GM12878 (cell line): ENCODE measurements around the gene DUSP14. TPM values are rescaled to one million over a fixed set of nuclear protein-coding genes. Genes with fewer than 3 reads are reported as not detected.
A peak's percentile ranks its signal among the peaks of the same experiment; 100 is the strongest.

Source experiments
- ATAC-seq: fragments of 200-7000 bp; cut with Tn5 transposase; 3 replicates; pipeline ENCODE4 v1.9.1; 2020; ENCODE audit warnings: mild to moderate bottlenecking, moderate library complexity
- BruUV-seq: library from RNA; stranded (reverse); fragments of 400-500 nt; replicated peaks from 2 replicates; lab custom pipeline; 2021; lab: Mats Ljungman, UMichigan
- CTCF ChIA-PET: fragments of 300-600 bp; sonication (Branson Sonifier 250); formaldehyde crosslinking; extraction: SDS; loops from one replicate; lab custom pipeline; 2021; ENCODE audit warnings: inconsistent platforms; lab: Yijun Ruan, JAX
- POLR2A ChIA-PET: fragments of 350-600 bp; formaldehyde crosslinking; extraction: SDS; loops from one replicate; lab custom pipeline; 2021; ENCODE audit warnings: inconsistent platforms; lab: Charles Lee
- RAD21 ChIA-PET: fragments of 300-600 bp; sonication (Branson Sonifier 250); formaldehyde crosslinking; loops from one replicate; lab custom pipeline; 2023; ENCODE audit warnings: antibody characterized with exemption; ENCODE audit not compliant: unreplicated experiment; lab: Charles Lee
- SMC1A ChIA-PET: fragments of 300-600 bp; sonication (Branson Sonifier 250); formaldehyde crosslinking; loops from one replicate; lab custom pipeline; 2023; ENCODE audit not compliant: unreplicated experiment, uncharacterized antibody; lab: Charles Lee
- DNase-seq: peaks from one replicate; pipeline ENCODE4 v3.0.0-alpha.2; 2011; ENCODE audit warnings: low read depth, low spot score
- FAIRE-seq: peaks from 3 replicates; lab custom pipeline; 2011; peaks lifted over from hg19 to GRCh38; lab: Jason Lieb, UNC
- H2AFZ ChIP-seq: 2 replicates; pipeline ENCODE4 v1.6.0; 2011; ENCODE audit warnings: low read depth, low read length, control low read depth; ENCODE audit not compliant: control insufficient read depth
- H3K27ac ChIP-seq: 2 replicates; pipeline ENCODE4 v1.5.1; 2011; ENCODE audit warnings: control low read depth; ENCODE audit not compliant: control insufficient read depth, insufficient read depth
- H3K27me3 ChIP-seq, 2 experiments: replicated peaks in 1 of 2; 2 replicates each; pipeline versions ENCODE4 v1.6.0 to v1.6.1; 2011; ENCODE audit warnings: low read length in 1 of 2; ENCODE audit not compliant: control insufficient read depth in 2 of 2, insufficient read depth in 2 of 2
- H3K36me3 ChIP-seq, 2 experiments: 2 replicates each; pipeline ENCODE4 v1.5.1; 2011; ENCODE audit warnings: low read length in 1 of 2; ENCODE audit not compliant: control insufficient read depth in 2 of 2, insufficient read depth in 2 of 2
- H3K4me1 ChIP-seq: 2 replicates; pipeline ENCODE4 v1.6.1; 2011; ENCODE audit warnings: mild to moderate bottlenecking, low read length, moderate library complexity, mixed read lengths; ENCODE audit not compliant: control insufficient read depth, insufficient read depth
- H3K4me2 ChIP-seq: 2 replicates; pipeline ENCODE4 v1.6.0; 2011; ENCODE audit warnings: control low read depth; ENCODE audit not compliant: control insufficient read depth, insufficient read depth
- H3K4me3 ChIP-seq: fragments of 200-600 bp; sonication (generic); 2 replicates; pipeline ENCODE4 v1.5.1; 2016
- H3K79me2 ChIP-seq: 2 replicates; pipeline ENCODE4 v1.6.0; 2011; ENCODE audit warnings: low read length; ENCODE audit not compliant: control insufficient read depth, insufficient read depth
- H3K9ac ChIP-seq: 2 replicates; pipeline ENCODE4 v1.8.0; 2011; ENCODE audit warnings: low read length, control low read depth, mixed read lengths; ENCODE audit not compliant: control insufficient read depth, insufficient read depth
- H3K9me3 ChIP-seq: replicated peaks from 3 replicates; pipeline ENCODE4 v1.5.1; 2011; ENCODE audit warnings: mild to moderate bottlenecking, low read length; ENCODE audit not compliant: control insufficient read depth, insufficient read depth
- H4K20me1 ChIP-seq: 2 replicates; pipeline ENCODE4 v1.6.0; 2011; ENCODE audit not compliant: control insufficient read depth, insufficient read depth
- ASH2L ChIP-seq: fragments of 300-600, 200-600 bp; sonication (generic); IDR thresholded peaks from 2 replicates; pipeline ENCODE4 v1.6.1; 2017; ENCODE audit warnings: low read depth, mild to moderate bottlenecking, borderline replicate concordance
- BACH1 ChIP-seq: fragments of 450-650 bp; IDR thresholded peaks from 2 replicates; pipeline ENCODE4 v1.6.1; 2017; ENCODE audit warnings: mild to moderate bottlenecking, borderline replicate concordance
- BCL3 ChIP-seq: IDR thresholded peaks from 2 replicates; pipeline ENCODE4 v1.6.1; 2011; ENCODE audit warnings: borderline replicate concordance, low read depth, mild to moderate bottlenecking, moderate library complexity, low read length; ENCODE audit not compliant: insufficient read depth, poor library complexity, severe bottlenecking
- POLR2AphosphoS5 ChIP-seq: IDR thresholded peaks from 2 replicates; pipeline ENCODE4 v1.6.1; 2011; ENCODE audit warnings: mild to moderate bottlenecking, low read length, inconsistent platforms
- RBBP5 ChIP-seq: fragments of 200-600 bp; sonication (generic); conservative IDR thresholded peaks from 2 replicates; pipeline ENCODE4 v1.6.1; 2016
- RCOR1 ChIP-seq: conservative IDR thresholded peaks from 2 replicates; pipeline ENCODE4 v1.6.1; 2012; ENCODE audit warnings: low read depth, low read length, improper control_type of control experiment
- RUNX3 ChIP-seq: IDR thresholded peaks from 2 replicates; pipeline ENCODE4 v1.6.1; 2012; ENCODE audit warnings: low read length, inconsistent platforms
- SMARCA5 ChIP-seq: fragments of 450-650 bp; IDR thresholded peaks from 2 replicates; pipeline ENCODE4 v1.6.1; 2017; ENCODE audit warnings: mild to moderate bottlenecking
- SREBF1 ChIP-seq: IDR thresholded peaks from 2 replicates; pipeline ENCODE4 v1.6.1; 2012; ENCODE audit warnings: mild to moderate bottlenecking, low read length
- ZBTB4 ChIP-seq: fragments of 450-650 bp; formaldehyde crosslinking; IDR thresholded peaks from 2 replicates; pipeline ENCODE4 v1.4.0; 2022; ENCODE audit warnings: mild to moderate bottlenecking, moderate library complexity
- WGBS: methylation state at CpG from one replicate; pipeline ENCODE4 v1.1.6; 2016; ENCODE audit warnings: low lambda C conversion rate; ENCODE audit not compliant: insufficient replicate concordance, insufficient coverage; ENCODE audit errors: missing lambda C conversion rate; 5-methylcytosine and 5-hydroxymethylcytosine counted together
- in situ Hi-C: fragments of 300-500 bp; cut with MboI; formaldehyde crosslinking; loops from 9 replicates; pipeline ENCODE4 v1.14.3; 2018; ENCODE audit warnings: mixed read lengths
- intact Hi-C: fragments of 100-400 bp; cut with micrococcal nuclease; formaldehyde crosslinking; loops from one replicate; pipeline ENCODE4 v1.14.2; 2022; ENCODE audit not compliant: unreplicated experiment
- polyA plus RNA-seq, 11 experiments: library from polyadenylated mRNA; depleted of rRNA in 4 of 11; unstranded in 6 of 11; stranded (reverse) in 5 of 11; fragments of >200 nt; fragmentation: Nextera tagmentation in 4 of 11; fragmentation: Illumina TruSeq in 1 of 11; extraction: Ambion mirVana in 4 of 11; extraction: Trizol in 1 of 11; gene quantifications; 1 replicate in 1 of 11; 2 replicates in 10 of 11; pipeline versions ENCODE4 v1.2.1 to v1.2.3, GENCODE V29; 2011 to 2016; ENCODE audit warnings: inconsistent platforms in 2 of 11, missing spikeins in 2 of 11, low read depth in 1 of 11
- total RNA-seq, 4 experiments: library from RNA; depleted of rRNA in 3 of 4; stranded (reverse); fragments of >200 nt in 3 of 4; fragmentation: Illumina TruSeq in 1 of 4; extraction: Trizol in 1 of 4; gene quantifications; 2 replicates each; pipeline versions ENCODE4 v1.2.1 to v1.2.3, GENCODE V29; 2013 to 2021

The DUSP14 gene
- total and polyA plus RNA-seq, 10 of the 15 experiments (the other 5 are each of a cell fraction or from before 2014, with no cell fraction given) = 14.5 to 36.5 (median 24.4) TPM

- TF ChIP-seq ZBTB4 (CRISPR knock-in tag) (no peak), RBBP5 (no peak), BCL3 (no peak), SREBF1 (no peak), BACH1 (no peak), SMARCA5 (no peak), RCOR1 (no peak)
Observed at GRCh38 chr17:37551788-37552187, 62.1 kb downstream of the DUSP14 start (continued).

GRCh38 chr17:37553401-37553966 is 63.8 kb downstream of the DUSP14 start:
- CTCF ChIA-PET = interaction anchor here (1.4 to 2.5 kb wide), 2 partner anchors 16 to 29 kb away, joined by 3 to 7 read pairs; no protein-coding TSS in a partner anchor
- SMC1A ChIA-PET = interaction anchor here (1.4 kb wide), 1 partner anchor 12 kb away, joined by 3 read pairs; no protein-coding TSS in a partner anchor

More at GRCh38 chr17:37553401-37553966, 63.8 kb downstream of the DUSP14 start:
- DNase-seq (no peak), FAIRE-seq (no peak), ATAC-seq (no peak)
- no peaks in the 10 kb centered on the region for H3K9me3 ChIP-seq
- no peaks in the 10 kb centered on the region for H4K20me1 ChIP-seq
- H3K79me2 ChIP-seq = no peaks in the 10 kb centered on the region
- no peaks in the 10 kb centered on the region for H3K27me3 ChIP-seq
- TF ChIP-seq ASH2L (no peak), BCL3 (no peak), POLR2AphosphoS5 (no peak), RUNX3 (no peak)
- WGBS = 72% methylated on average over 6 of the region's 6 CpGs
- no peak overlapping the region for H3K27ac ChIP-seq
- ChIA-PET RAD21 (interaction anchor here (0.5 kb wide), 1 partner anchor 42 kb away, joined by 4 read pairs; no protein-coding TSS in a partner anchor), POLR2A (no interaction called here)
- H3K4me1 ChIP-seq = no peaks in the 10 kb centered on the region
- TSS peak; percentile 47 for BruUV-seq
- no peak overlapping the region for H3K4me2 ChIP-seq
- in situ Hi-C loops = no loop called here
- no peak overlapping the region for H3K9ac ChIP-seq
- intact Hi-C loops = no loop called here
- H3K36me3 ChIP-seq = peaks cover 3 to 23% of the 10 kb centered on the region in 2 experiments
- H3K4me3 ChIP-seq = no peak overlapping the region
- H2AFZ ChIP-seq = no peak overlapping the region
